NCI-H187 treated with DMSO at 0.1 percent for 48 hours (cell line): Measurements from ENCODE around the gene P4HA2.

Source experiments
- DNase-seq: peaks from one replicate; lab custom pipeline; 2025; lab: John Stamatoyannopoulos, UW

The P4HA2 gene

DNA sequence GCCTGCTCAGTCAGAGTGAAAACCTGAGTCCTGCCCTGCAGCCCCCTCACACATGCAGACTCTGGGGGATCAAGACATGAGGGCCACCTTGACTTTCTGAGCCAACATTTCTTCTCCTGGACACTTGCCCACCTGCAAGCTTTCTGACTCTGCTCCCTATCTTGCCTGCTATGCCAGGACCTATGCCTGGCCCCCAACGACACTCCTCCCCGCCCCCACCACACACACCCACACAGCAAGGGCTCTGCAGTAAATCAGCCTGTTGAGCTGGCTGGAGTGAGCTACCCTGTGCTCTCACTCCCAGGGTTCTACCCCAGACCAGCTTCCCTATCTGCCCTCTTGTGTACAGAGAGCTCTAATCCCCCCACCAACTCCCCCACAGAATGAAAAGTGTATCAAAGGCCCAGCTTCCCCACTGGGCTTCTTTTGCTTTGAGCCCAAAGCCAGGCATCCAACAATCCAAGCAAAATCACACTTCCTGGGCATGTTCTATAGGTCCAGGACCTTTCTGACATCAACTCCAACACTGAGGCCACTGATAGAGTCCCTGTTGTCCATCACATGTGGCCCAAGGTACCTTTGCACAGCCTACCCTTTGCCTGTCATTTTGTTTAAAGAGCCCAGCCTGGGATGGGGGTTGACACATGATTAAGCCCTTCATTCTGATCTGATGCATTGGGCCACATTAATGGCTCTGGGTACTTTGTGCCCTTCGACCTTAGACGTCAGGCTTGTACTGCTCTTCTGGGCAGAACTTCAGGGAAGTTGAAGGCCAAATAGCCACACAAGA lies 37.1 kb upstream of the P4HA2 start:
- no peak for DNase-seq

GRCh38 chr5:132263548-132264261 lies 36.1 kb upstream of the P4HA2 start:
- no peak for DNase-seq

DNA sequence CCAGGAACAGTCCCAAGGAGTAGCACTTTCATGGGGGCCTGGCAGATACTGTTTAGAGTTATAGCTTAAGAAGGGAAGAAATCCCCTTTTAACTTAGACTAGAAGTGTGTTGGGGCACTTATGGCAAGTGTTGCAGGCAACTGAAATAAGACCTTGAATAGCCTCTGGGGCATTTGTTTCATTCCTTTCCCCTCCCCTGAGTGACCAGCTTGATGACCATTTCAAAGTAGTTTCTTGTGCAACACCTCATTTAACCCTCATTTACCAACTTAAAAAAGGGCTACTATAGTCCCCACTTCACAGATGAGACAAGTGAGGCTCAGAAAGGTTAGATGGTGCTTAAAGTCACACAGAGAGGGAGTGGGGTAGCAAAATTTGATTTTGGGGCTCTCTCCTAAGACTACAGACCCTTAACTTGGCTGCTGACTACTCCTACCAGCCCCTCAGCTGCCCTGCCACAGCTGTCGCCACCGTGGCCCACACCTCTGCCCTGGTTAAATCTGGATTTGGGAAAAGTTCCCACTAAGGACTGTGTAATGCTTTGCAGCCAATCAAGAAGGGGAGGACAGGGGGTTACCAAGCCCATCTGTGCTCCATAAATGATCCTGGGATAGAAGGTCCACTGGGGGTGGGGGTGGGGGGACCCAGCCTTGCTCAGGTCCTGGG lies 35.4 kb upstream of the P4HA2 start:
- DNase-seq: no peak

GRCh38 chr5:132261881-132262845 lies 34.5 kb upstream of the P4HA2 start:
- DNase-seq: no peak

- DNase-seq: no peak
Observed at GRCh38 chr5:132260714-132261551, 33.3 kb upstream of the P4HA2 start.

GRCh38 chr5:132260051-132260450 lies 32.4 kb upstream of the P4HA2 start:
- no peak for DNase-seq

GRCh38 chr5:132259069-132259851 lies 31.6 kb upstream of the P4HA2 start:
- DNase-seq: no peak

DNA sequence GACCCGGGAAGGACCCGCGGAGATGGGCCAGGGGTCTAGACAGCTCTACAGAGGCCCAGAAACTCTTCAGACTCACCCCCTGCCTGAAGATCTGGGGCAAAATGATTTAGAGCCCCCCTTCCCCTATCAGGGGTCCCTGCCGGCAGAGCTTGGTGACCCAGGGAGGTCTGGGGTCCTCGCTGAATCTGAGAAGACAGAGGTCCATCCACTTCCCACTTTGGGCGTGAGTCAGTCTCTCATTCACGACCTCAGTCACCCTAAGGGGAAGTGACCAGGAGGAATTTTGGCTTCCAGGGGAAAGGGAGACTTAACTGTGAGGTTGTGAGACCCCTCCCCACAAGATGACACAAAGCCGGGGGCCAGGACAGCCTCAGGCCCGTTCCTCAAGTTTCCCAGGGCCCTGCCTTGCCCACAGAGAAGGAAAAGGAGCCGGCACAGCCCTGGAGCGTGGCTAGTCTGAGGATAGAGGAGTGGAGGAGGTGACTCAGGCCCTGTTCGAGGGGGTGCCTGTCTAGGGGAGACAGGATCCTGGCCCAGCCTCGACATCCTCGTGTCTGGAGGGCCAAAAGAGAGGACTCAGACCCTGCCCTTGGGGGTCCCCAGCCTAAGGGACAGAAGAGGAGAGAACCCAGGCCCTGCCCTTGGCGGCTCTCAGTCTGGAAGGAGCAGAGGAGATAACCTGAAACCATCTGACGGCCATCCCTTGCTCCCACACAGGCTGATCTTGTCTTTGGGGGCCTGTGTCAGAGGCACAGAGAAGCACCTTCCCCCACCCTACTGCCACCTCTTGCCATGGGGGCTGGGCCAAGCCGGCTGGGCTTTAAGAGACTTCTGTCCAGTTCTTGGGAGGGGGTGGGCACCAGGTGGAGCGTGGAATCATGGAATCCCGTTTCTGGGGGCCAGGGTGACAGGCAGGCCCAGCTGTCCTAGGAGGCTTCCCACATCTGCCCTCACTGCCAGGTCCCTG lies 30.7 kb upstream of the P4HA2 start:
- DNase-seq: no peak

DNA sequence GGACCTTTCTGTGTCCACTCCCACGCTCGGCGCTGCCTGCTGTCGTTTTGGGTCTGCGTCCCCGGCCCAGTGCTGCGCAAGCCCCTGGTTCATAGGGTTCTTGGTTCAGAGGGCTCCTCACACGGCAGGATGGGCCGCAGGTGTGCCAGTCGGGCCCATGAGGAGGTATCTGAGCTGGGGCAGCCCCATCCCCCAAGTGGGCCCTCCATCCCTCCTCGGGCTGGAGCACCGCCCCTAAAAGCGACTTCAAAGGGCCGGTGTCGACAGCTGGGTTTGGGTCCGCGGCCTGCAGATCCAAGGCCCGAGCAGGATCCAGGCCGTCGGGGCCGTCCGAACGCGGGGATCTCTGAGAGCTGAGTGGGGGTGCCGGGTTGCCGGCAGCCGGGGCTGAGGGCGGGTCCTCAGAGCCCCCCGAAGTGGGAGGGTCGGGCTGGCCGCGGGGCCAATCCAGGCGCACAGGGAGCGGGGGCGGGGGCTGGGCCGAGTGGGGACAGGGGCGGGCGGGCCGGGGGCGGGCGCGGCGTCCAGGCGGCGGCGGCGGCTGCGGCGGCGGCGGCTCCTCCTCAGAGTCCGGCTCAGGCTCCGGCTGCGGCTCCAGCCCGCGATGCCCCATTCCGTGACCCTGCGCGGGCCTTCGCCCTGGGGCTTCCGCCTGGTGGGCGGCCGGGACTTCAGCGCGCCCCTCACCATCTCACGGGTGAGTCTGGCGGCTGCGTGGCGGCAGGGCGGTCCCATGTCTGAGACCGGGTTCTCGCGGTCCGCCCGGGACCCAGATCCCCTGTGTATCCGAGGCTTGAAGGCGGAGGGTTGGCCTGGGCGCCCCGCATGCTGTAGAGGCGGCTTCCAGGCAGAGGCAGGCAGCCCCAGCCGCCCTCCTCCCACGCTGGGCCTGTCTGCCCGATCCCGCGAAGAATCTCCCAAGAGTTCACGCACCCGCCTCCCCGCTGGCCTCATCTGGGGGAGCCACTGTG lies 29.8 kb upstream of the P4HA2 start, which contains the start of gene PDLIM4:
Gene PDLIM4 (plus strand): TSS at position 566 of the 971 bp plus-strand sequence. CDS start 39 bp downstream, at position 605.
- no peak for DNase-seq

DNA sequence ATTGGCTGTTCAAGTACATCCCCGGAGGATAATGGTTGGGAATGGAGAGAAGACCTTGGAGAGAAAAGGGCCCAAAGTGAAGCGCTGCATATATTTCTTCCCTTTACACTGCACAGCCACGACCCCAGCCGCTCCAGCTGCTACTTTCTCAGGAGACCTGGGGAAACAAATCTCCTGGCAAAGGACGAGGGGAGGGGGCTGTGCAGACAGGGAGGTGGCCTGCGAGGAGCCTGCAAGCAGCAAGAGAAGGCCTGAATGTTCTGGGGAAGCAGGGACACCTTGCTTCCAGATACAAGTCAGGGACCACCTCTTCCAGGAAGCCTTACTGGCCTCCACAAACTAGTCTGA lies 29.1 kb upstream of the P4HA2 start:
- no peak for DNase-seq

DNA sequence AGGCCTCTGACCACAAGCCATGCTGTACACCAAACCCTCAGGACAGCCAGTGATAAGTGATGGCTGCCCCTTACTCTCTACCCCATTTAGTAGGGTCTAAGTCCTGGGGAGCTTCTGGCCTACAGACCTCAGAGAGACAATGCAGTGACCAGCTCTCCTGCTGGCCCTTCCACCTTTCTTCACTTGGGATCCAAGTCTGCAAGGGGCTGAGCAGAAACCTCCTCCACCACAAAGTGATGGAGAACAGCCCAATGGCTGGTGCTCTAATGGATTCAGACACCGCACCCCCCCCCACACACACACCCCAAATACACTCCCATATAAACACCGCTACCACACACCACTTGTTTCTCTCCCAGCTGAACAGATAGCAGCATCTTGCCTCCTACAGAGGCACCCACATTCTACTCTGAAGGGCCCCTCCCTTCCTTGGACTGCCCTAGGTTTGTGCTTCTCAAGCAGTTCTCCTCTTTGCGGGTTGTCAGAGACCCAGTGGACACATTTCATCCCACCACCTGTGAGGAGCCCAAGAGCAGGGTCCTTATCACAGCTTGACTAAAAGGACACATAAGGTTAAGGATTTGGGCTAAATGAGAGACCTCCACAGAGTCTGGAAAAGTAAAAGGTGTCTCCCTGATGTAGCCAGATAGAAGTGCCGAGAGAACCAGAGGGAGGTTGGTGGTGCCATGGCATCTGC lies 28.6 kb upstream of the P4HA2 start:
- no peak for DNase-seq

DNA sequence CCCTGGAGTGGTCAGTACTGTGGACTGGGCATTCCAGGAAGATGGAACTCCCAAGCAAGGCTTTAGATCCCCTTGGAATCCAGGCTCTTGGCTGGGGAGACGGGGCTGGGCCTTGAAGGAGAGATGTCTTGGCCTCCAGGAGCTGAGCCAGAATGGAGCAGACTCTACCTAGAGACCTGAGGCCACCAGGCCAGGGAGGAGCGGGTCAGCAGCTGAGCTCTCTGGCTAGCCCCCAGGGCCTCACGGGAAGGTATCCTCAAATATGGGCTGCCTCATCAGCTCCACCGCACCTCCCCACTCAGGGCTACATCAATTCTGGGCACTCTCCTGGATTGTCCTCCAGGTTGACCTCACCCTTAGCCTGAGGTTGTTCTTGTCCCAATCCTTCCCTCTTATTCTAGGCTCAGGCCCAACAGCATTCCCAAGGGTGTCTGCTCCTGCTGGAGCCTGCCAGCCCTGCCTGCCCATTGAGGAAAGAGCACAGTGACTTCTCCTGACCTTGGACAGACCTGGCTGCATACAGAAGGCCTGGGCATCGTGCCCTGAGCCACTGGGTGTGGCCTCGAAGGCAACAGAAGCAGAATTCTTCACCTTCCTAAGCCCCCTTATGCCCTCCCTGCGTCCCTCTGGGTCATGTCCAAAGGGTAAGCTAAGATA lies 26.8 kb upstream of the P4HA2 start:
- DNase-seq: no peak

DNA sequence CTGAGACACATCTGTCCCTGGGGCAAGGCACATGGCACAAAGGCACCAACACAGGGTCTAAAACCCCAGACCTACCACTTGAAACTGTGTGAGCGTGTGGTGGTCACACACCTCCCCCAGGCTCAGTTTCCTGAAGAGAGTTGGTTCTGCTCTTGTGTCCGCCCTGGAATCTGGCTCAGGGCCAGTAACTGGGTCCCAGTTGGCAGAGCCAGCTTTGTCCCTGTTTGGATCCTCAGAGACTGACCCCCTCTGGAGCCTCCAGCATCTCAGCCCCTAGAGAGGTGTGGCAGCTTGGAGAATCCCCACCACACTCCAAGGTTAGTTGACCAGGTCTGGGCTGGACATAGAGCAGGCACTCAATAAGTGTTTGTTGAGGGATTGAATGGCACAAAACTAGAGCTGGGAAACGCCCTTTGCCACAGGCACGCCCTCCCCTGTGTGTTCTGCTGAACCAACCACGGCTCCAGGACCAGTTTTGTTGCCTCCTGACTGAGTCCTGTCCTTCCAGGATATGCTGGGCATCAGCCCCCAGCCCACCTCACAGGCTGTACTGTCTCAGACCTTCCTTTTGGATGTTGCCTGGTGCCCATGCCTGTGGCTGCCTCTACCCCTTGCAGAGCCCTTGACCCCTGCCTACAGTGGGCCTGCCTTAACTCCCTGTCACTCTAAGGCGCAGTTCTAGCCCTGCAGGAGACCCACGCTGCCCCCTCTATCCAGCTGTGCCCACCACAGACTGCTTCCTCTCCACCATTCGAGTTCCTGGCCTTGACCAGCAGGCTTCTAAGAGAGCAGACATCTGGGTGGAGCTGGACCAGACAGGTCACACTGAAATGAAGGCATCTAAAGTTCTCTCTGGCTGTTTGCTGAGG lies 26.0 kb upstream of the P4HA2 start:
- DNase-seq: no peak

DNA sequence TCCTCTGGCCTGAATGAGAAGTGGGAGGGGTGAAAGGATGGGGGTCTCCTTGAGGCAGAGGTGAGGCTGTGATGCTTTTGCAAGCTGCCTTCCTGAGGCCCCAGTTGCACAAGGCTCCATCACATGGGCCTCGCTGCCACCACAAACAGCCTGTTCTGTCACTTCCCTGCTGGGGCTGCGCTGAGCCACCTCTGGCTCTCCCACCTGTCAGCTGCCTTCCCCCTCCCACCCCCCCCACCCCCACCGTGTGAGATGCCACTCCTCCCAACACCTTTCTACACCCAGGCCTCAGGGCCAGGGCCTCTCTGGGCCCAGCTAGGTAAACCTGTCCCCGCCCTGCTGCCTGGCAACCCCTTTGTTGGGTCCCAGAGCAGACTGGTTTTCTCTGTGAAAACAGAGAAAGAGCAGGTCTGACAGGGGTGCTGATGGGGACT lies 25.4 kb upstream of the P4HA2 start:
- DNase-seq: no peak

- no peak for DNase-seq
Observed at GRCh38 chr5:132251220-132251725, 23.6 kb upstream of the P4HA2 start.
